GM20431 (cell line): ENCODE data around the gene SUSD2.
"Not testable (repeated sequence)": the region's sequence is repeated elsewhere in the genome, so short reads cannot be mapped to it uniquely, and the experiment has no call there.

Experiments
- in situ Hi-C: fragments of 300-500 bp; cut with MseI, MboI; formaldehyde crosslinking; loops from one replicate; pipeline ENCODE4 v1.15.0; 2020; ENCODE audit warnings: low sequenced_read_pairs; ENCODE audit not compliant: unreplicated experiment

SUSD2 gene

GRCh38 chr22:24181088-24181995, at the start of gene SUSD2:
TSS of gene SUSD2 (plus strand) at chr22:24181487. CDS start at chr22:24181520, 33 bp downstream.
- in situ Hi-C loops: no loop called here

- in situ Hi-C loops: no loop called here
Observed at GRCh38 chr22:24133187-24133965, 47.9 kb upstream of the SUSD2 start.

GRCh38 chr22:24134090-24134846, 47.0 kb upstream of the SUSD2 start:
- in situ Hi-C loops: no loop called here

GRCh38 chr22:24136533-24136932, 44.8 kb upstream of the SUSD2 start:
- in situ Hi-C loops: not testable (repeated sequence)

GRCh38 chr22:24137595-24137994, 43.7 kb upstream of the SUSD2 start:
- in situ Hi-C loops: no loop called here

- in situ Hi-C loops: no loop called here
Observed at GRCh38 chr22:24138649-24139420, 42.5 kb upstream of the SUSD2 start.

- in situ Hi-C loops: no loop called here
Observed at GRCh38 chr22:24140357-24140756, 40.9 kb upstream of the SUSD2 start.

- in situ Hi-C loops: no loop called here
Observed at GRCh38 chr22:24141586-24141985, 39.7 kb upstream of the SUSD2 start.

- in situ Hi-C loops: no loop called here
Observed at GRCh38 chr22:24142241-24142640, 39.0 kb upstream of the SUSD2 start.

GRCh38 chr22:24142831-24143230, 38.5 kb upstream of the SUSD2 start:
- in situ Hi-C loops: no loop called here

- in situ Hi-C loops: no loop called here
Observed at GRCh38 chr22:24144056-24144777, 37.1 kb upstream of the SUSD2 start.

- in situ Hi-C loops: no loop called here
Observed at GRCh38 chr22:24144778-24145085, 36.6 kb upstream of the SUSD2 start.

GRCh38 chr22:24145446-24146193, 35.7 kb upstream of the SUSD2 start:
- in situ Hi-C loops: no loop called here

- in situ Hi-C loops: no loop called here
Observed at GRCh38 chr22:24146194-24146616, 35.1 kb upstream of the SUSD2 start.

GRCh38 chr22:24146791-24147353, 34.4 kb upstream of the SUSD2 start:
- in situ Hi-C loops: no loop called here

GRCh38 chr22:24147666-24148065, 33.6 kb upstream of the SUSD2 start:
- in situ Hi-C loops: no loop called here

GRCh38 chr22:24148266-24149197, 32.8 kb upstream of the SUSD2 start:
- in situ Hi-C loops: no loop called here
